Pancreas (tissue), 10 donors: ENCODE results near the gene ZSCAN21. TPM values are rescaled to one million over a fixed set of nuclear protein-coding genes. Genes with fewer than 3 reads are reported as not detected.
A peak's percentile ranks its signal among the peaks of the same experiment; 100 is the strongest.

Experiments used
- ATAC-seq, 4 donors: fragments of 200-7000 bp; cut with Tn5 transposase; one replicate each; pipeline versions ENCODE4 v1.8.0 to v1.9.1; 2020; ENCODE audit warnings: mild to moderate bottlenecking in 4 of 4, moderate library complexity in 4 of 4
- DNase-seq, 6 donors: peaks; one replicate each; pipeline ENCODE4 v3.0.0-alpha.2; 2020
- FAIRE-seq: peaks from 2 replicates; lab custom pipeline; 2012; peaks lifted over from hg19 to GRCh38; lab: Jason Lieb, UNC
- H3K27ac ChIP-seq, 4 donors: fragments of 200-600 bp; sonication (generic); 1 replicate in 3 of 4; 2 replicates in 1 of 4; pipeline versions ENCODE4 v1.5.0 to v1.8.0; 2020
- H3K27me3 ChIP-seq, 4 donors: fragments of 200-600 bp; one replicate each; pipeline ENCODE4 v1.8.0; 2021
- H3K36me3 ChIP-seq, 3 donors: fragments of 200-600 bp; sonication (generic) in 1 of 3; one replicate each; pipeline versions ENCODE4 v1.5.0 to v1.8.0; 2020 to 2021
- H3K4me1 ChIP-seq, 3 donors: fragments of 200-600 bp; one replicate each; pipeline ENCODE4 v1.8.0; 2021
- H3K4me3 ChIP-seq, 4 donors: fragments of 200-600 bp; sonication (generic) in 2 of 4; one replicate each; pipeline versions ENCODE4 v1.5.0 to v1.8.0; 2020 to 2021
- H3K9me3 ChIP-seq, 4 donors: fragments of 200-600 bp; one replicate each; pipeline ENCODE4 v1.8.0; 2021
- whole genome bisulfite sequencing, 2 donors: extraction: QIAGEN DNeasy Blood & Tissue Kit; methylation state at CpG; one replicate each; pipeline ENCODE4 v1.1.7; 2013; 5-methylcytosine and 5-hydroxymethylcytosine counted together
- intact Hi-C, 3 donors: fragments of 100-400 bp; cut with DNase I; formaldehyde crosslinking; loops; one replicate each; pipeline versions ENCODE4 v1.11.1 to v1.14.2; 2022
- polyA plus RNA-seq, 2 donors: library from polyadenylated mRNA; stranded (reverse); fragments of 200-250 nt; gene quantifications; one replicate each; pipeline ENCODE4 v1.2.3, GENCODE V29; 2013
- total RNA-seq, 6 donors: library from RNA; stranded (reverse); fragmentation: NEBNext Ultra II Directional in 4 of 6; extraction: Animal tissue kit (Norgen Biotek cat#: 25700) in 4 of 6; gene quantifications; one replicate each; pipeline versions ENCODE4 v1.2.1 to v1.2.4, GENCODE V29; 2021 to 2023
- TF ChIP-seq, protein P1 (sequence below), 4 donors: fragments of 200-600 bp; sonication (generic) in 3 of 4; IDR thresholded peaks; one replicate each; pipeline versions ENCODE4 v1.5.0 to v1.8.0; 2021; ENCODE audit warnings: antibody characterized with exemption in 4 of 4
- donor health status: healthy with polysubstance abuse.
- donor health status: DM: no; HTN: no; CAD: no; lungs with moderate emphysema.
- donor health status: DM: no; HTN: no; CAD: no.
- donor health status: control.
- donor health status: control.
- donor health status: Bipolar disorder and iron deficiency.
- donor health status: DM: yes; HTN: yes; CAD: no.
- donor health status: DM: no; HTN: no; CAD: no.
- donor health status: DM: no; HTN: no; CAD: no.
- donor health status: DM: yes; HTN: yes; CAD: no.

ZSCAN21 gene
- total and polyA plus RNA-seq, 8 donors = 3.8 to 11.8 (median 6.6) TPM

DNA sequence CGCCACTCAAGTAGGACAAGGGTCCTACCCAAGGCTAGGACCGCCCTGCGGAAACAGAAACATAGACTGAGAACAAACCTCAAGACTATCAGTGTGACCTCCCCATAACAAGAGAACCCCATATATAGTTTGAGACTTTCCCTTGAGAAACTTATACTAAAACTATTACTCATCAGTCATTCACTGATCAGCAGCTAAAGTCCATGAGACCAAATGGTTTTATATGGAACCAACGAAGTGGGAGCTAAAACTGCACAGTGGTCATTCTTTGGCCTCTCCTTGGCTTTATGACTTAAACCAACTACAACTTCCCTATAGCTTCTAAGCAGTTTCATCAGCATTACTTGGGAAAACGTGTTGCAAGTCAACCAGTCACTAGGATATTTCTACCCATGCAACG is 13.7 kb upstream of the ZSCAN21 start:
- DNase-seq (no peak), ATAC-seq (no peak), FAIRE-seq (no peak)
- peaks cover 16 to 25% (median 20%) of the 10 kb centered on the region in 3 donors for H3K4me1 ChIP-seq
- peaks cover 0 to 36% (median 13%) of the 10 kb centered on the region in 3 donors for H3K36me3 ChIP-seq
- no peak overlapping the region for H3K4me3 ChIP-seq
- TF ChIP-seq, protein P1, sequence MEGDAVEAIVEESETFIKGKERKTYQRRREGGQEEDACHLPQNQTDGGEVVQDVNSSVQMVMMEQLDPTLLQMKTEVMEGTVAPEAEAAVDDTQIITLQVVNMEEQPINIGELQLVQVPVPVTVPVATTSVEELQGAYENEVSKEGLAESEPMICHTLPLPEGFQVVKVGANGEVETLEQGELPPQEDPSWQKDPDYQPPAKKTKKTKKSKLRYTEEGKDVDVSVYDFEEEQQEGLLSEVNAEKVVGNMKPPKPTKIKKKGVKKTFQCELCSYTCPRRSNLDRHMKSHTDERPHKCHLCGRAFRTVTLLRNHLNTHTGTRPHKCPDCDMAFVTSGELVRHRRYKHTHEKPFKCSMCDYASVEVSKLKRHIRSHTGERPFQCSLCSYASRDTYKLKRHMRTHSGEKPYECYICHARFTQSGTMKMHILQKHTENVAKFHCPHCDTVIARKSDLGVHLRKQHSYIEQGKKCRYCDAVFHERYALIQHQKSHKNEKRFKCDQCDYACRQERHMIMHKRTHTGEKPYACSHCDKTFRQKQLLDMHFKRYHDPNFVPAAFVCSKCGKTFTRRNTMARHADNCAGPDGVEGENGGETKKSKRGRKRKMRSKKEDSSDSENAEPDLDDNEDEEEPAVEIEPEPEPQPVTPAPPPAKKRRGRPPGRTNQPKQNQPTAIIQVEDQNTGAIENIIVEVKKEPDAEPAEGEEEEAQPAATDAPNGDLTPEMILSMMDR (IDR thresholded peaks at IDR 0.05) = no peak
- WGBS, 2 donors = 96 to 97% methylated on average over 6 of the region's 6 CpGs
- intact Hi-C loops = no loop called here
- peak overlapping the region in 2 of 4 donors; percentile 14 to 48 for H3K27ac ChIP-seq
- H3K27me3 ChIP-seq = no peaks in the 10 kb centered on the region
- H3K9me3 ChIP-seq = no peaks in the 10 kb centered on the region

DNA sequence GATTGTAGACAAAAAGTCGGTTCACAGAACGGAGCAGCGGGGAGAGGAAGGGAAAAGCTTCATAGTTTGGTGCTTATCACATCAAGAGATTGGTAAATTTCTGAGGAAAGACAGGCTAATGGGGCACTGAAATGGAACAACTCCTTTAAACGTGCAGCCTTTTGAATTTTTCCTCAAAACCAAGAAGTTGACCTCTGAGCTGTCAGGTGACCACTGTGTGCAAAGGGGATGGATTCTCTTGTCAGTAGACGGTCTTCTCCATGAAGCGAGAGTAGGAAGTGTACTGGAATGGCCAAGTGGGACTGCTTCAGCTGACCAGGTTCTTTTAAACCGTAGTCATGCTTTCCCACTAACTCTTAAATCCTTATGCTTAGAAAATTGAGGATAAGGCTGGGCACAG is 11.2 kb upstream of the ZSCAN21 start:
- ATAC-seq (no peak), DNase-seq (no peak), FAIRE-seq (no peak)
- Histone ChIP-seq H3K4me3 (no peak overlapping the region), H3K4me1 (peaks cover 16 to 25% (median 20%) of the 10 kb centered on the region in 3 donors), H3K36me3 (peaks cover 0 to 16% (median 7%) of the 10 kb centered on the region in 3 donors), H3K27ac (no peak overlapping the region), H3K9me3 (no peaks in the 10 kb centered on the region), H3K27me3 (no peaks in the 10 kb centered on the region)
- WGBS, 2 donors = 86 to 90% methylated on average over 7 of the region's 7 CpGs
- intact Hi-C loops = no loop called here
- TF ChIP-seq, protein P1 (IDR thresholded peaks at IDR 0.05) = no peak

DNA sequence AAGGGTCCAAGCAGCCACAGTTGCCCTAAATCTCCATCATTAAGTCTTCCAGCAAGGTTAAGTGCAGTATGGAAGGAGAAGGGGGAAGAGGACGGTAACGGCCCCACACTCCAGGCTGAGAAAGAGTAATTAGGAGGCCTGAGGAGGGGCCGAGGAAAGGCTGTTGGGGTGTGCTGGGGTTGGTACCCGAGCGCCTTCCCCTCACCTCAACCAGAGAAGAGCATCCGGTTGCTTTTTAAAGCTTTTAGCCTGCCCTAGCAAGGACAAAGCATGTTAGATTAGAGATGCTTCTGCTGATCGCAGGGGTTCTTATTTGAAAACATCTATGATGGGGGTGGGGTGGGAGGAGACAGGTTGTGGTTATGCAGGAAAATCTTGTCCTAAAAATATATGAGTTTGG is 9.0 kb upstream of the ZSCAN21 start:
- Histone ChIP-seq H3K9me3 (no peaks in the 10 kb centered on the region), H3K4me3 (no peak overlapping the region), H3K4me1 (peaks cover 16 to 21% (median 20%) of the 10 kb centered on the region in 3 donors), H3K27ac (no peak overlapping the region), H3K36me3 (no peaks in the 10 kb centered on the region), H3K27me3 (no peaks in the 10 kb centered on the region)
- FAIRE-seq (no peak), DNase-seq (no peak), ATAC-seq (no peak)
- intact Hi-C loops = loop anchor here in 1 of 3 donors (5.0 kb wide), 1 partner anchor 43 kb away; no protein-coding TSS in a partner anchor
- 88 to 92% methylated on average over 7 of the region's 7 CpGs for WGBS, 2 donors
- TF ChIP-seq, protein P1 (IDR thresholded peaks at IDR 0.05) = no peak

DNA sequence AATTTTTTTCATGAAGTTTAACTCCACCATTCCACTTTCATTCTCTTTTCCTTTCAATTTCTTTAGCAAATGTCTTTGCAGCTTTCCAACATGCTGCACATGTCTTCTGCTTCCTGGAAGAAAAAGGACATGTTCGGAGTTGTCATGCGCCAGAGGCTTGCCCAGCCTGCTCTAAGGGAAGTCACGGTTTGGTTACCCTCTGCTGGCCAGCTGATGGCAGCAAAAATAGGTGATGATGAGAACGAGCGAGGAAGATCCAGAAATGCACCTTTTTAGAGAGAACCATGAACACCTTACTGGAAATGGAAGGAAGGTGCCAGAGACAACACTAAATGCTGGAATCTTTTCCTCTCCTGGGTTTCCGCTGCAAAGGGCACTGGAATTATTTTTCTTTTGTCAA is 4.9 kb upstream of the ZSCAN21 start:
- intact Hi-C loops = loop anchor here in 1 of 3 donors (5.0 kb wide), 1 partner anchor 47 kb away; no protein-coding TSS in a partner anchor
- ATAC-seq = peak in 3 of 4 donors; percentile 50 to 67 (median 55)
- no peak for FAIRE-seq
- 36 to 47% methylated on average over 6 of the region's 6 CpGs for WGBS, 2 donors
- H3K36me3 ChIP-seq = no peaks in the 10 kb centered on the region
- H3K9me3 ChIP-seq = no peaks in the 10 kb centered on the region
- no peak overlapping the region for H3K4me3 ChIP-seq
- TF ChIP-seq, protein P1 (IDR thresholded peaks at IDR 0.05) = peak in 1 of 4 donors; percentile 12
- H3K27ac ChIP-seq = no peak overlapping the region
- no peaks in the 10 kb centered on the region for H3K27me3 ChIP-seq
- DNase-seq = peak in 1 of 6 donors; percentile 39
- H3K4me1 ChIP-seq = peaks cover 0 to 5% (median 0%) of the 10 kb centered on the region in 3 donors

DNA sequence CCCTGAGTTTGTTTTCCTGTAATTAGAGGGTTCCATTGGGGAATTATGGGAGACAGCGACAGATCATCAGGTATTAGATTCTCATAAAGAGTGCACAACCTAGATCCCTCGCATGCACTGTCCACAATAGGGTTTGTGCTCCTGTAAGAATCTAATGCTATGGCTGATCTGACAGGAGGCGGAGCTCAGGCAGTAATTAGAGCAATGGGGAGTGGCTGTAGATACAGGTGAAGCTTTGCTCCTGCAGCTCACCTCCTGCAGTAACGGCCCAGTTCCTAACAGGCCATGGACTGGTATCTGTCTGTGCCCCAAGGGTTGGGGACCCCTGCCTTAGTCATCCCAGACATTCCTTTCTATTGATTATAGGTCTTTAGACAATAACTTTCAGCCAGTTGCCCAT is 894 bp upstream of the ZSCAN21 start:
- Histone ChIP-seq H3K36me3 (no peaks in the 10 kb centered on the region), H3K4me1 (peaks cover 0 to 10% (median 7%) of the 10 kb centered on the region in 3 donors), H3K27me3 (no peaks in the 10 kb centered on the region), H3K4me3 (no peak overlapping the region), H3K27ac (no peak overlapping the region), H3K9me3 (no peaks in the 10 kb centered on the region)
- TF ChIP-seq, protein P1 (IDR thresholded peaks at IDR 0.05) = no peak
- FAIRE-seq (no peak), DNase-seq (no peak), ATAC-seq (no peak)
- WGBS, 2 donors = 69 to 72% methylated on average over 4 of the region's 4 CpGs
- intact Hi-C loops = no loop called here
